ENCODE measurements around the gene MAGI1.

DNA sequence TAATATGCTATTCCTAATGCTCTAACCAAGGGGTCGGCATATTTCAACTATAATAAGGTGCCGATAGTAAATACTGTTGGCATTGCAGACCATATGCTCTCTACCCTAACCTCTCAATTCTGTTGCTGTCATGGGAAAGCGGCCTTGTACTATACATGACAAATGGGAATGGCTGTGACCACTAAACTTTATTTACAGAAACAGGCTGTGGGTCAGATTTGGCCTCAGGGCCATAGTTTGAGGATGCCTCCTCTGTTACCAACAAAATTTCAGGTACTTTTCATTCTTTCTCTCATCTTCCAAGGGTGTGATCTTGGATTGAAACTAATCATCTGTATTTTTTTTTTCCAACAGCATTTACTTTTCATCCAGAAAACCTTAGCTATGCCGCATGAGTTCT, 242.0 kb downstream of the MAGI1 start:
- no peak for TF ChIP-seq MXI1 (IDR thresholded peaks at IDR 0.05; ENCODE audit: low read depth, low read length)
- TF ChIP-seq, protein P1, sequence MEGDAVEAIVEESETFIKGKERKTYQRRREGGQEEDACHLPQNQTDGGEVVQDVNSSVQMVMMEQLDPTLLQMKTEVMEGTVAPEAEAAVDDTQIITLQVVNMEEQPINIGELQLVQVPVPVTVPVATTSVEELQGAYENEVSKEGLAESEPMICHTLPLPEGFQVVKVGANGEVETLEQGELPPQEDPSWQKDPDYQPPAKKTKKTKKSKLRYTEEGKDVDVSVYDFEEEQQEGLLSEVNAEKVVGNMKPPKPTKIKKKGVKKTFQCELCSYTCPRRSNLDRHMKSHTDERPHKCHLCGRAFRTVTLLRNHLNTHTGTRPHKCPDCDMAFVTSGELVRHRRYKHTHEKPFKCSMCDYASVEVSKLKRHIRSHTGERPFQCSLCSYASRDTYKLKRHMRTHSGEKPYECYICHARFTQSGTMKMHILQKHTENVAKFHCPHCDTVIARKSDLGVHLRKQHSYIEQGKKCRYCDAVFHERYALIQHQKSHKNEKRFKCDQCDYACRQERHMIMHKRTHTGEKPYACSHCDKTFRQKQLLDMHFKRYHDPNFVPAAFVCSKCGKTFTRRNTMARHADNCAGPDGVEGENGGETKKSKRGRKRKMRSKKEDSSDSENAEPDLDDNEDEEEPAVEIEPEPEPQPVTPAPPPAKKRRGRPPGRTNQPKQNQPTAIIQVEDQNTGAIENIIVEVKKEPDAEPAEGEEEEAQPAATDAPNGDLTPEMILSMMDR (IDR thresholded peaks at IDR 0.05): no peak
- TF ChIP-seq ELF1 (IDR thresholded peaks at IDR 0.05): no peak
- TF ChIP-seq POLR2AphosphoS5 (IDR thresholded peaks at IDR 0.05; ENCODE audit: low read depth, low read length): no peak
- no peak for TF ChIP-seq RAD21 (IDR thresholded peaks at IDR 0.05; ENCODE audit: low read length)
- TF ChIP-seq GABPA (IDR thresholded peaks at IDR 0.05; ENCODE audit: low read depth): no peak
- TF ChIP-seq SMC3 (IDR thresholded peaks at IDR 0.05; ENCODE audit: low read depth, low read length): no peak
- no peak for TF ChIP-seq TAF1 (IDR thresholded peaks at IDR 0.05; ENCODE audit: borderline replicate concordance, low read depth, low read length)

Data from SK-N-SH (cell line).